ENCODE measurements around the gene CCDC187. TPM values are rescaled to one million over a fixed set of nuclear protein-coding genes. Genes with fewer than 3 reads are reported as not detected.

The CCDC187 gene
- total and polyA plus RNA-seq, 2 of the 8 experiments (the other 6 are each of a cell fraction or from before 2014, with no cell fraction given): 0.02 TPM; not detected in 1

- TF ChIP-seq SRF (IDR thresholded peaks at IDR 0.05; ENCODE audit: low read depth, low read length): no peak
- no peak for TF ChIP-seq MAFK (IDR thresholded peaks at IDR 0.05; ENCODE audit: low read depth, low read length)
- TF ChIP-seq, protein P1, sequence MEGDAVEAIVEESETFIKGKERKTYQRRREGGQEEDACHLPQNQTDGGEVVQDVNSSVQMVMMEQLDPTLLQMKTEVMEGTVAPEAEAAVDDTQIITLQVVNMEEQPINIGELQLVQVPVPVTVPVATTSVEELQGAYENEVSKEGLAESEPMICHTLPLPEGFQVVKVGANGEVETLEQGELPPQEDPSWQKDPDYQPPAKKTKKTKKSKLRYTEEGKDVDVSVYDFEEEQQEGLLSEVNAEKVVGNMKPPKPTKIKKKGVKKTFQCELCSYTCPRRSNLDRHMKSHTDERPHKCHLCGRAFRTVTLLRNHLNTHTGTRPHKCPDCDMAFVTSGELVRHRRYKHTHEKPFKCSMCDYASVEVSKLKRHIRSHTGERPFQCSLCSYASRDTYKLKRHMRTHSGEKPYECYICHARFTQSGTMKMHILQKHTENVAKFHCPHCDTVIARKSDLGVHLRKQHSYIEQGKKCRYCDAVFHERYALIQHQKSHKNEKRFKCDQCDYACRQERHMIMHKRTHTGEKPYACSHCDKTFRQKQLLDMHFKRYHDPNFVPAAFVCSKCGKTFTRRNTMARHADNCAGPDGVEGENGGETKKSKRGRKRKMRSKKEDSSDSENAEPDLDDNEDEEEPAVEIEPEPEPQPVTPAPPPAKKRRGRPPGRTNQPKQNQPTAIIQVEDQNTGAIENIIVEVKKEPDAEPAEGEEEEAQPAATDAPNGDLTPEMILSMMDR (IDR thresholded peaks at IDR 0.05; ENCODE audit: control extremely low read depth in 1 of 3, insufficient read depth in 1 of 3, low read depth in 1 of 3, low read length in 3 of 3): no peak
- TF ChIP-seq ZNF274 (IDR thresholded peaks at IDR 0.05; ENCODE audit: borderline replicate concordance, extremely low read depth, low read length): no peak
- no peak for TF ChIP-seq RNF2 (IDR thresholded peaks at IDR 0.05; ENCODE audit: borderline replicate concordance, low read depth, low read length, missing control alignments, poor library complexity, severe bottlenecking)
- no peak for TF ChIP-seq KDM5A (IDR thresholded peaks at IDR 0.05; ENCODE audit: low read length)
- TF ChIP-seq POU5F1 (IDR thresholded peaks at IDR 0.05; ENCODE audit: low read depth, low read length): no peak
- TF ChIP-seq RAD21 (IDR thresholded peaks at IDR 0.05 in 1 of 2, conservative IDR thresholded peaks at IDR 0.05 in 1 of 2; ENCODE audit: low read depth in 2 of 2, low read length in 2 of 2): no peak
Observed at GRCh38 chr9:136235709-136236455, 68.0 kb downstream of the CCDC187 start (continued).
